ELR (cell line): ENCODE data around the gene EXT2.

Experiments used
- DNase-seq: peaks from one replicate; pipeline ENCODE4 v3.0.0-alpha.2; 2015; ENCODE audit warnings: low read depth

EXT2 gene

DNA sequence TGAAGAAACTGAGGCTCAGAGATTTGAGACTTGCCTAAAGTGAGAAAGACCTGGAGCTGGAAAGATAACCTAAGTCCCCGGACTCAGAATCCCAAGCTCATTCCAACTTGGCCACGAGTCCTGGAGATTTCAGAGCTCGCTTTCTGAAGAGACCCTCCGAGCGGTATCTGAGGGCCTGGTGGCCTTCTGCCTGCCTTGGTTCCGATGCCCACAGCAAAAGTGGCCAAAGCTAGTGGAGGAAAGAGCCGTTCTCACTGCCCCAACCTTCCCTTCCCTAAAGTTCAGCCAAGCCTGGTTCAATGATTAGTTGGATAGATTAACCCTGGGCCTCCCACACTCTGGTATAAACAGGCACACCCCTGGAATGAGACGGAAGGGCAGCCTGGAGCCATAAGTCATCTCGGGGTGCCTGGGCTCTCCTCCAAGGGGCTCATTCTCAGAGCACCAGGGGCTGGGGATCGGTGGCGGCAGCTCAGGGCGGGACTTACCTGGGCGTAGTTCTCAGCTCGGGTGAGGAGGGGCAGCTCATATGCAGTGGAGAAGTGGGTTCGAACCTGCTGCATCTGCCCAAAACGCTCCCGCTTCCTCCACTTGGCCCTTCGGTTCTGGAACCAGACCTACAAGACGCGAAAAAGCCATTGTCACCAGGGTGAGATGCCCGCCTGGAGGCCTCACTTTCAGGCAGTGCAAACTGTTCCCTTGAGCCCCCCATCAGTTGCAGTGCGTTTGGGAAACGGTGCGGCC is 171.7 kb downstream of the EXT2 start:
- DNase-seq = no peak

DNA sequence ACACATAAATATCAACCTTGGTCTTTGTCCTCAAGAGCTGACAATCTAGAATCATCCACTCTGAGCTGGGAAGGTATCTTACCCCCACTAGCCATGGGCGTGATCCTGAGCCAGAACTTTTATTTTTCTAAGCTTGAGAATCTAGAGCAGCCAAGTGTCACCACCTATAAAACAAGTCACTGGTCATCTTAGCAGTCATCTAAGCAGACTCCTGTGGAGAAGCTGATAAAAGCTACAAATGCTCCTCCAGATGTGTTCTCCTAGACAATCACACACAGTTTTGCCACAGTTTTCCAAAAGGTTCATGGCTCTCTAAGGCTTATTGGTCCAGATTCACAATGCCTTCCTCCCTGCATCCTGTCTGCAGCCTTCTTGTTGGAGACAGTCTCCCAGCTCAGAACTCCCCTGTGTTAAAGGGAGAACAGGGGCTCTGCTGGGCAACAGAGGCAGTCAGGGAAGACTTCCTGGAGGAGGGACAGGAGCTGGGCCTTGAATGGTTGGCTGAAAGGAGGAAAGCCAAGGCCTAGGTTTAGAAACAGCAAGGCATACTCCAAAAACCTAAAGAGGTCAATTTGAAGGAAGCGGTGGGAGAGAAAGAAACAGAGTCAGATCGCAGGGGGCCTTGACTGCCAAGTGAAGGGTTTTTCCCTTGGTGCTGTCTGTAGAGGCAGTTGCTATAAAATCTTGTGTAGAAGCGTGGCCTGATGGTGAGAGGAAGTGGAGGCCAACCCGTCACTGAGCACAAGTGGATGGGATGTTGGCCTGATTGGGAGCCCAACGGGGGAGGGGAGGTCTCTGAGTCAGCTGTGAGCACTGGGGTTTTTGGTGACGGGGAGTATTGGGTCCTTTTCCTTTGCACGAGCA is 172.5 kb downstream of the EXT2 start:
- no peak for DNase-seq

DNA sequence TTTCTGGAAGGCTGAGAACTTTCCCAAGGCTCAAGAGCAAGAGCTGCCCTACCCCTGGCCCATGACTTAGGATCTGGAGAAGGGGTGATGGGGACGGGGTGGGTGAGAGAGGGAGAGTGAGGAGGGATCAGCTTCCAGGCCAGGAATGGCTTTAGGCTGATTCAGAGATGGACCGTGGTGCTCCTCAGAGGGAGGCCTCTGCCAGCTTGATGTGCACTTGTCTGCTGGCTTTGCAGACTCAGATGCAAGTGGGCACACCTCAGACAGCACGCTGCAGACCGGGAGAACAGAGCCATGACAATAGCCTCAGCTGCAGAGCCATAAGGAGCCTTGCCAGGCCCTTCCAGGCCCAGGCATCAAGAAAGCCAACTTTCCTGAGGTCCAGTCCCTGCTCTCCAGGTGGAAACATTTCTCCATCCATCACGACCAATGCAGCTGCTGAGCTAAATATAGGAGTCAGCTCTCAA is 173.2 kb downstream of the EXT2 start:
- no peak for DNase-seq

DNA sequence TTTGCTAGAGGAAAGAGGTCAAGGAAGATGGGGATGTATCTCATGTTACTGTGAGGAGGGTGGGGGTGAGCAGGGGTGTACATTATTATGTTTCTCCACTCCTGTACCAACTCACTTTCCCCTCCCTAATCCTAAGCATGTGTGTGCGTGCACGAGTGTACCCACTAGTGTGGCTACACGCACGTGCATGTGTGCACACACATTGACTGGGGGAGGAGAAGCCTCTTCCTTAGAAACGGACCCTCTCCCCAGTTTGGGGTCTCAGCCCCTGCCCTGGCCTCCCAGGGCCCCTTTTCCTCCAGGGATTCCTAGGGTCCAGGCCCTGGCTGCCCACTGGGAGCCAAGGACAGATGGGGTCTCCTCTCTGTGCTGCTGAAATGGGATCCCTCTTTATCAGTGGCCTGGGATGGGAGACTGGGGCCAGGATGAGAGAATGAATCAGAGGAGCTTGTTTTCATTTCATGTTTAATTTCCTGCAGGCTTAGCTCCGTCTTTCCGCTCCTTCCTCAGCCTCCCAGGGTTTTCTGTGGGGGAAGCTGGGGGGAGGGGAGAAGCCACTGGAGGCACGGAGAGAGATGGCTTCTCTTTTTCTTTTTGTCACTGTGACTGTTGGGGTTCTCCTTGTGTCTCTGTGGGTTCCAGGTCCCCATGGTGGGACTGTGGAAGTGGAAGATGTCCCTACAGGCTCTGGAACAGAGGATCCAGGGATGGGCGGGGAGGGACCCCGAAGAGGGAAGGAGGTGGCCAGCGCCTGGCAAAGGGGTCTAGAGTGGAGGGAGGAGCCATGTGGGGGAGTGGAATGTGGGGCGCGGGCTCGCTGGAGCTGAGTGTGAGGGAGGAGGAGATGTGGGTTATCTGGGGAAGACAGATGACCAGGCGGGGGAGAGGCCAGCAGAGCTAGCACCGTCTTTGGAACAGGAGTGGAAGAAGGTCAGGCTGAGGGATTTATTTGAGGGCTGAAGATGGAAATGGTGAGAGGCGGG is 174.2 kb downstream of the EXT2 start:
- DNase-seq = peak; percentile 26

DNA sequence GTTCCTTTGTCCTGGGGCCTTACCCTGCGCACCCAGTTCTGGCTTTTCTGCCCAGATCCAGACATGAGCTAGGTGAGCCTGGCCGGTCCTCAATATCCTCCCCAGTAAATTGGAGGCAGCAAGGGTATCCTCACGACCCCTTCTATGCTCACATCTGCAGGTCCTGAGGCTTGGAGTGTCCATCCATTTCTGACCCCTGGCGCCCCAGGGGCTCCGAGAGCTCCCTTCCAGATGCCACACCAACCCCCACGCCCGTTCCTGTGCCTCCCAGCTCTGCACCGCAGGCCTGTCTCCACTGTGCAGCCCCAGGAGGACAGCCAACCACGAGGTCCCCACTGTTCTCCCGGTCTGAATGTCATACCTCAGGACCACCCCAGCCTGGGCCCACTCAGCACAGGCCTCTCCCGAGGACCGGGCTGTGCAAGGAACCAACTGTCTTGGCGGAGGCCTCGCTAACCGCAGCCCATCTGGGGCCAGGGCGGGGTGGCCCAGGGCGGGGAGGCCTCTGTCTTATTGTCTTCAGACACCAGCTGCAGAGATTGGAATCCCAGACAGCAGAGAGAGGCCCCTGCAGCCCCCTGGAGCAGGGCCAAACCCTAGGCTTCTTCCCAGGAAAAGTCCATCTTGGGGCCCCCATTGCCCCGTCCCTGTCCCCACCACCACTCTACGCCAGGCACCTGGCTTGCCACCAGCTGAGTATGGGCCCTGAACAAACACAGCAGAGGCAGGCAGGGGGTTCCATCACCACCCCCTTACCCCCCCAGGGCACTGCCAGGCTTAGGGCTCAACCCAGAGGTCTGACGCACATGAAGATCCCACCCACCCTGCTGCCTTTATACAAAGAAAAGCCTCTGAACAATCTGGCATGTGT is 175.2 kb downstream of the EXT2 start:
- no peak for DNase-seq

DNA sequence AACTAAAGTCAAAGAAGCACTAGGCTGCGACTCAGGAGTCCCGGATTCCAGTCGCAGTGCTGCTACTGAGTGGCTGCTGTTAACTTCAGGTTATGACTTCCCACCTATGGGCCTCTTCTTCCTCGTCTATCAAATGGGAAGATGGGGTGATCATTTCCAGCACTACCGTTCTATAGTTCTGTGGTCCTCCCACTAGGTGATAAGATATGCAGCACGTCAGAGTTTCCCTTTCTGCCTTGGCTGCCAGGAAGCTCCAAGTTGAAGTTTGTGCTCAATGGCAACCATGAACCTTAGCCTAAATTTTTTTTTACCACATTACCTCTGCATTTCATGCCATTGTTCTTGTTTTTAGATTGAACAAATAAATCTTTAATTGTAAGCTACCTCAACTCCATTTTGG is 175.8 kb downstream of the EXT2 start:
- DNase-seq = no peak

DNA sequence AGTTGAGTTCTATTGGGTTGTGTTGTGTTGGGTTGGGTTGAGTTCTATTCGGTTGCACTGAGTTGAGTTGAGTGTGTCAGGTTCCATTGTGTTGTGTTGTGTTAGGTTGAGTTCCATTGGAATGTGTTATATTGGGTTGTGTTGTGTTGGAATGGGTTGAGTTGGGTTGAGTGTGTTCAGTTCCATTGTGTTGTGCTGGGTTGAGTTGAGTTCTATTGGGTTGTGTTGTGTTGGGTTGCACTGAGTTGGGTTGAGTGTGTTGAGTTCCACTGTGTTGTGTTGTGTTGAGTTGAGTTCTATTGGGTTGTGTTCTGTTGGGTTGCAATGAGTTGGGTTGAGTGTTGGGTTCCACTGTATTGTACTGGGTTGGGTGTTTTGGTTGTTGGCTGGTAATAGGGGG is 178.9 kb downstream of the EXT2 start:
- DNase-seq = no peak

DNA sequence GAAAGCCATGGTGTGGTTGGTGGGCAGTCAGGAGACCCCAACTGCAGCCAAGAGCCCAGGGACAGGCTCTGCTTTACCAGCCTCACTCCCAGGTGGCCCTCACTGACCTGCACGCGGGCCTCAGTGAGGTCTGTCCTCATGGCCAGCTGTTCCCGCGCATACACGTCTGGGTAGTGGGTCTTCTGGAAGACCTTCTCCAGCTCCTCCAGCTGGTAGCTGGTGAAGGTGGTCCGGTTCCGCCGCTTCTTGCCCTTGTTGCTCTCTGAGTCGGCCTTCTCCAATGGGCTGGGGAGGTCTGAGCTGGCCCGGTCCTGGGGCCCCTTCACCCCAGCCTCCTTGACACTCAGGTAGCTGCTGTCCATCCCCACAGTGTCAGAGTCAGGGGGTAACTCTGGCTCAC is 179.8 kb downstream of the EXT2 start:
- no peak for DNase-seq

DNA sequence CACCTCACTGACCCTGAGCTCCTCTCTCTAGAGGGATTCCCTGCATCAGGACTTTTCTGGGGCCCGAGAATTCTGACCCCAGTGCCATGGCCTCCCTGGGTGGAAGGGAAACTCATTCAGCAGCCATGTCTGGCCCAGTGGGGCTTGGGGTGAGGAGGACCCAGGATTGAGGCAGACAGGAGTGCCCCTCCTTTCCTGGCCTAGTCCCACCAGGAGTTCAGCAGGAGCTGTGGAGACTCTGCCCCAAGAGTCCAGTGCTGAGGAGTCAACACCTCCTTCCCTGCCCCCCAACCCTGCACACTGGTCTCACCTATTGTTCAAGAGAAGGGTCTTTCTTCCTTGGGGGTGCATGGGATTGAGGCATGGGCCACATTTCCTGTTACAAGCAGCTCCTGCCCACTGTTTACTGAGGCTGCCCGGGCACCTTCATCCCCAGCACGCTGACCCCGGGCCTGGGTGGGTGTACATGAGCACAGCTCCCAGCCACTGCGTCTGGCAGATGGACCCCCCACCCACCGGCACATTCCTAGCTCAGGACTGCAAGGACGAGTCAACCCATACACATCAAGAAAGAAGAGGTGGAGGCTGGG is 180.6 kb downstream of the EXT2 start:
- no peak for DNase-seq

DNA sequence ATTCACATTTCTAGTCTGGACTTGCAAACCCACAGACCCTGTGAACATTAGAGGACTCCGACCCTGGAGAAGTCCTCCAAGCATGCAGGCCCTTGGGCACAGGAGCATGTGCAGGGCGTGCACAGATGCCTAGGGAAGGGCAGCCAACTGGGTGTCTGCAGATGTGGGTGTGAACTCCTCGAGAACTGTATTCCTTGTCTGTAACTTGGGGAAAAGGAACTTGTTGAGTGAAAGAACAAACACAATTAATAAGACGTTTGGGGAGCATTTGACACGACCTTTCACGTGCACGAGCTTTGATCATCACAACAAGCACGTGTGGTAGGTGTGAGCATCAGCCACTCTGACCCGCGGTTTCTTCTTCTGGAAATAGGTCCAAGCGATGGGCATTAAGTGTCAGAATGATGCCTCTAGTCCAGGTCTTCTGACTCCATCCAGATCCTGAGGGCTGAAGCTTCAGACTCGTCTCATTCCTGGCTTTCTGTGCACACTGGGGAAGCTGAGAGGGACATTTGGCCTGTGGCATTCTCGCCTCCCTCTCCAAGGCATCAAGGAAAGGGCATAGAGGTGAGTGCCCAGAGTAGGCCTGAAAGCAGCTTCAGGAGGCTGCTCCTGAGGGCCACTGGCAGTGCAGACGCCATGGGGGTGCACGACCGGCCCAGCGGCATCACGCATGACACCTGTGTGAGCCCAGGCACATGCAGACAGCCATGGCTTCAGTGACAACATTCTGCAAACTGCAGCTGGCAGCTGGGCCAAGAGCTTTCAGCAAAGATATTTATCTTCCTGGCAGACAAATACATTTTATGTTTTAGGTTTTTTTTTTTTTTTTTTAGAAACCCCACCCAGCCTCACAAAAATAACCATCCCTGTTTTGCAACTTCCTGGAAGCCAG is 182.0 kb downstream of the EXT2 start:
- DNase-seq = no peak

DNA sequence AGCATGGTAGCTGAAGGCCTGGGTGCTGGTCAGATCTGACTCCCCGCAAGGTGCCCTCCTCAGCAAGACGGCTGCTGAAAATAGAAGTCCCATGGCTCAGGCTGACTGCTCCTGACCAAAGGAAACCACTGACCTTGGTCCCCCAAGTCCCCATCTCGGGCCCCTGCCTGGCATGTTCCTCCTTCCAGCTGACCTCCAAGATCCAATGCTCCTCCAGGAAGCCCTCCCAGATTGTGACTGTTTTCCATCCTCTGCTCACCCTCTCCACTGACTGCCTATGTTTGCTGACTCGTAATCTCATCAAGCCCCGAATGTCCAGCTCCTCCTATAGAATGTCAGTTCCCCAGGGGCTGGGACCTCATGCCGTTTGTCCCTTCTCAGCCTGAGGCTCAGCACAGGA is 184.0 kb downstream of the EXT2 start:
- DNase-seq = no peak

DNA sequence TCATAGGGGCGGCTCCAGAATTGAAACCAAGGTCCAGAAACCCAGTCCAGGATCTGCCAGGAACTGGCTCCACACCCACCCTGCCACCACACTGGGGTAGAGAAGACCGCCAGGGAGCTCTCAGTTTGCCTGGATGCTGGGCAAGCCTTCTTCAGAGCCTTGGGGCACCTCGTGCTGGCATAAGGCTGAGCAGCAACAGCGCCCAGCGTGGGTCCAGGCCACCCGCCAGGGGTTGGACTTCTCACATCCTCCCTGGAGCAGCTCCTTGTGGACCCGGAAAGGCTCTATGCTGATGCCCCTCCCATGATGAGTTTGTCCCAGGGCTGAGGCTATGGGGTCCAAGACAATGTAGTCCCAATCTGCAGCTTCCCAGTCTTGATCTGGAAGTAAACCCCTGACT is 184.8 kb downstream of the EXT2 start:
- no peak for DNase-seq

DNA sequence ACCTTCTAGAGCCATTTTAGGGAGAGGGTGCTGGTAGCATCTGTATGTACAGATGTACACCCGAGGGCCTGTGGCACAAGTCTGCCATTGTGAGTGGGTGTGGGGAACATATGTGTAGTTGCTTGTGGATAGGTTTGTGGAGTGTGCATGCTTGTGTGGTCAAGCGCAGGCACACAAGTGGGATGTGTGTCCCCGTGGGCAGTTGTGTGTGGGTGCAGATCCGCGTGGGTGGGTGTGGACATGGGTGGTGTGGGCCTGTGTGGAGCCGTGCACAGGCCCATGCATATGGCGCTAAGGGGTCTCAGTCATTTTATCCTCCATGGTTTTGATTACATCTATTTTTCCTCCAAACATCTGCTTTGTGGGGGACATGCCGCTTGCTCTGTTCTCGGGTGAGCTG is 185.7 kb downstream of the EXT2 start:
- DNase-seq = no peak

DNA sequence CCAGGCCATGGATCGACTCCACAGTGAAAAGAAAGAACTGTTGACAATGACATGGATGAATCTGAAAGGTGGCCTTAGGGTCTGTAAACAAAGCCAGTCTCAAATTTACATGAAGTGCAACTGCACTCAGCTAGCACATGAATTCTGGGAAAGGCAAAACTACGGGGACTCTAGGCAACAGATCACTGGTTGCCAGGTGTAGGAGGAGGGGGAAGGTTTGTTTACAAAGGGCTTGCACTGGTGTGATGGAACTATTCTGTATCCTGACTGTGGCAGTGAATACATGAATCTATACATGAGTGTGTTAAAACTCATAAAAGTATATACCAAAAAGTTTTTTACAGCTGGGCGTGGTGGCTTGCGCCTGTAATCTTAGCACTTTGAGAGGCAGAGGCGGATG is 187.1 kb downstream of the EXT2 start:
- DNase-seq = no peak

DNA sequence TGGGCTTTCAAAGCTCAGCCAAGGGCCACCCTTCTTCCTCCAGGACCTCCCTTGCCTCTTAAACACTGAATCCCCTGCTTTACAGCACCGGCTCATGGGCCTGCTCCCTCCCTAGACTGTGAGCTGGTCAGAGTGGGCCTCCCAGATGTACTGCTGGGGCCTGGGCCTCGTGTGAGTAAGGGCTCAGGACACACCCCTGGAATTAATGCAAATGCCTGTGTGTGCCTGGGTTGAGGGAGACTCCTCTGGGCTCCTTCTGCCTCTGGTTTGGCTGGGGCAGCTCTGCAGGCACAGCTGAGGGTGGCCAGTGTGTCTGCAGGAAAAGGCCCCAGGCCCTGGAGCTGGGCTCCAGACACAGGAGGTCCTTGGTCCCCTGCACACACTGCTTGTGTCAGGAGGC is 190.3 kb downstream of the EXT2 start:
- no peak for DNase-seq

DNA sequence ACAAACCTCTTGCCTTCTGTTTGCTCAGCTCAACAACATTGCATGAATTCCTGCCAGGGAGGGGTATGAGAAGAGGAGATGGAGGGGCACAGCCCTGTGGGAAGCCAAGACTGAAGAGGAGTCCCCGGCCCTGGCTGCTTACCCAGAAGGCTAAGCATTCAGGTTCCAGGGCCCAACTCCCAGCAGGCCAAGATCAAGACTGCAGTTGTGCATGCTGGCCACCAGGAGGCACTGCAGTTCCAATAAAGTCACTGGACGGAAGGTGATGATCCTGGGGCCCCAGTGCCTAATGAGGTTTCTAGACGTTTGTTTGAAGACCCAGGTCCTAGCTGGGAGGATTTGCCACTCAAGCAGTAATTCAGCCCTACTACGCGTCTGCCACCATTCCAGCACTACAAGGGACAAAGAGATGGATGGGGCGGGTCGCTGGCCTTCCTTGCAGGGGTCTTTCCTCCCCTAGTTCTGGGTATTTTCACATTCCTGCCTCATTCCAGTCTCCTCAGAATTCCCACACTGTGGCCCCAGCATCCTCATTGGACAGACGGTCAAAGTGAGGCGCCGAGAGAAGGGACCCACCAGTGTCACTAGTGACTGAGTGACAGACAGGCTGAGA is 190.9 kb downstream of the EXT2 start:
- peak; percentile 67 for DNase-seq

DNA sequence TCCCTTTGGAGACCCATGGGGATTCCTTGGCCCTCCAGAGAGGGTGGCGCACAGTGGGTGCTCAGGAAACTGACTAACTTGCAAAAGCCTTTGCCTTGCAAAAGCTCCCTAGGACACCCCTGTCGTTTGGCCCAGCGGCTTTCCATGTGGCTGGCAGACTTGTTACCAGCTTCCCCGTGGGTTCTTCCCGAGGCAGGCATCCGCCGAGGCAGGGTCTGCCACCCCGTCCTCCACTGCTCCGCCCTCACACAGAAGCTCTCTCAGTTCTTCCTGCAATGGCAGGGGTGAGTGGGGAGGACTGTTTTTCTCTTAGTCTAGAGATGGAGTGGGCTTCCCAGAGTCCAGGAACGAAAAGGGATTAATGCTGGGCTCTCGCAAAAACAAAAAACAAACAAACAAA is 191.4 kb downstream of the EXT2 start:
- DNase-seq = no peak

DNA sequence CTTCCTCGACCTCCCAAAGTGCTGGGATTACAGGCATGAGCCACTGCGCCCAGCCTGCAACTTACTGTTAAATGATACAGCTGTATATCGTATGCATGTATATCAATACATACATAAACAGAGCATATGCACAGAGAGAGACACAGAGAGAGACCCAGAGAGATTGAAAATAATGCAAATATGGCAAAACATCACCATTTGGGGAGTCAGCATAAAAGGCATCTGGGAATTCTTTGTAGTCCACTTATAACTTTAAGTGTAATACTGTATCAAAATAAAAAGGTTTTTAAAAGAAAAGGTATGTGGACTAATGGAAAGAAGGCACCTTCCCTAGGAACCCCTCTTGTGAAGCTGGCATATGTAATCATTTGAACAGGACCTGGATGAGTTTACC is 192.7 kb downstream of the EXT2 start:
- DNase-seq = no peak

DNA sequence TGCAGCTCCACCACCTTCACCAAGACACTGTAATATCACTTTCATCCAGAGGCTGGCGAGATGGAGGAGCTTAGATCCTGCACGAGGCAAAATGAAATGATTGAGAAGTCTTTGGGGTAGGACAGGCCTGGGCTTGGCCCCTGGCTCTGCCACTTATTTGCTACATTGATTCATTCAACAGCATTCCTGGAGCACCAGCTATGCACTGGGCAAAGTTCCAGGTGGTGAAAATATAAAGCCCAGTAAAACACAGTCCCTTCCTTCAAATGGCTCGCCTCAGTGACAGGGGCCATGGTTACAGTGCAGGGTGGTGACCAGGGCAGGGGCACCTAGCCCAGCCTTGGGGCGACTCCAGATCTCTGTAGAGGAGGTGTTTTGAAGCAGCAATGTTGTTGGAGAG is 194.7 kb downstream of the EXT2 start:
- no peak for DNase-seq
